GM13976 (cell line): Measurements from ENCODE around the gene RPL21.
"Not testable (repeated sequence)": the region's sequence is repeated elsewhere in the genome, so short reads cannot be mapped to it uniquely, and the experiment has no call there.

Experiments
- DNase-seq: peaks from one replicate; pipeline ENCODE4 v3.0.0; 2012; ENCODE audit warnings: low spot score
- in situ Hi-C: fragments of 300-500 bp; cut with MboI; formaldehyde crosslinking; loops from one replicate; pipeline ENCODE4 v1.12.0; 2022; ENCODE audit warnings: low sequenced_read_pairs, mixed read lengths, inconsistent platforms; ENCODE audit not compliant: unreplicated experiment
- TF ChIP-seq, protein P1 (sequence below): IDR thresholded peaks from 2 replicates; pipeline ENCODE4 v1.5.1; 2012; ENCODE audit warnings: borderline replicate concordance, mild to moderate bottlenecking; ENCODE audit not compliant: insufficient read depth; ENCODE audit errors: extremely low read depth, missing control alignments, control extremely low read depth

RPL21 gene

DNA sequence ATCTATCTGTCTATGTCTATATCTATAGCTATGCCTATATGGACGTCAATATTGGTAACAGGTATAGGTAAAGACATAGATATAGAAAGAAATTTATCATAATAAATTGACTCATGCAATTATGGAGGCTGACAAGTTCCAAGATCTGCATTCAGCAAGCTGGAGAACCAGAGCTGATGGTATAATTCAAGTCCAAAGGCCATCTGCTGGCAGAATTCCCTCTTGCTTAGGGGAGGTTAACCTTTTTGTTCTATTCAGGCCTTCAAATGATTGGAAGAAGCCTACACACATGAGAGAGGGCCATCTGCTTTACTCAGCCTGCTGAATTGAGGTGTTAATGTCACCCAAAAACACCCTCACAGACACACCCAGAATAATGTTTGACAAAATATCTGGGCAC, 30.1 kb downstream of the RPL21 start:
- no peak for DNase-seq
- TF ChIP-seq, protein P1, sequence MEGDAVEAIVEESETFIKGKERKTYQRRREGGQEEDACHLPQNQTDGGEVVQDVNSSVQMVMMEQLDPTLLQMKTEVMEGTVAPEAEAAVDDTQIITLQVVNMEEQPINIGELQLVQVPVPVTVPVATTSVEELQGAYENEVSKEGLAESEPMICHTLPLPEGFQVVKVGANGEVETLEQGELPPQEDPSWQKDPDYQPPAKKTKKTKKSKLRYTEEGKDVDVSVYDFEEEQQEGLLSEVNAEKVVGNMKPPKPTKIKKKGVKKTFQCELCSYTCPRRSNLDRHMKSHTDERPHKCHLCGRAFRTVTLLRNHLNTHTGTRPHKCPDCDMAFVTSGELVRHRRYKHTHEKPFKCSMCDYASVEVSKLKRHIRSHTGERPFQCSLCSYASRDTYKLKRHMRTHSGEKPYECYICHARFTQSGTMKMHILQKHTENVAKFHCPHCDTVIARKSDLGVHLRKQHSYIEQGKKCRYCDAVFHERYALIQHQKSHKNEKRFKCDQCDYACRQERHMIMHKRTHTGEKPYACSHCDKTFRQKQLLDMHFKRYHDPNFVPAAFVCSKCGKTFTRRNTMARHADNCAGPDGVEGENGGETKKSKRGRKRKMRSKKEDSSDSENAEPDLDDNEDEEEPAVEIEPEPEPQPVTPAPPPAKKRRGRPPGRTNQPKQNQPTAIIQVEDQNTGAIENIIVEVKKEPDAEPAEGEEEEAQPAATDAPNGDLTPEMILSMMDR, result no peak
- in situ Hi-C loops, result no loop called here

DNA sequence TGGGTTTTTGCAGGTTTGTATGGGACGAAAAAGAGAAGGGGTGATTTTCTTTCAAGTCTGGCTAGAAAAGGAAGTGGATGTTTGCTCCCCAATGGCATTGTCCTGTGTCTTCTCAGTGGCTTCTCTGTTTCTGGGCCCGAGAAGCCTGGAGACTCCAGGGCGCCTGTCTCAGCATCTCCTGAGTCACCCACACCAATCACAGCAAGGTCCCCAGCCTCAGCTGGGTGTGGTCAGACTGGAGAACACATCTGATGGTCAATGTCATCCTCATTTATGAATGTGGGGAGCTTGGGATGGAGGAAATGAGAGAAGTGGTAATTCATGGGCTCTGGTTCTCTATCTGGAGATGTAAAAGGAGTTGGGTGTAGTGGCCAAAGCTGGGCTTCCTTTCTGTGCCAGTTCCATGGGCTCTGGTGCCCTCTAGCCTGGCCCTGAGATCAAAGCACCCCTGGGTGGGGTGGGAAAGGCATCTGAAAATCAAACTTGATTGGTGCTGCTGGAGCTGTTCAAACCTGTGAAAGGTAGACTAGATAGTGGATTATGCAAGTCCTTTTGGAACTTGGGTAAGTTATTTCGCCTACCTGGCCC, 32.6 kb downstream of the RPL21 start:
- DNase-seq, result no peak
- in situ Hi-C loops, result no loop called here

DNA sequence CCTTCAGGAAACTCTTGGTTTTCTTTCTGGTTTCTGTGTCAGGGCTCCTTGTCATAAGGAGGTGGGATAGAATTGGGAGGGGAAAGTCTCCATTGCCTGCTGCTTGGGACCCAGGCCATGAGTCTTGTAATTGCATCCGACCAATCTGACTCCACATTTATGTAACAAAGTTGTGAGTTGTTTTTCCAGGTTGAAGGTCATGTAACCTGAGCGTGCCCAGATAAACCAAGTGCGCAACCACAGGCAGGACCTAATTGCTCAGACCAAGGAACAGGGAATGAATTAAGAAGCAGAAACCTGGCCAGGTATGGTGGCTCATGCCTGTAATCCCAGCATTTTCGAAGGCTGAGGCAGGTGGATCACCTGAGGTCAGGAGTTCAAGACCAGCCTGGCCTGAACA, 37.0 kb downstream of the RPL21 start:
- TF ChIP-seq, protein P1, result no peak
- in situ Hi-C loops, result no loop called here
- no peak for DNase-seq

More for the DNA sequence above, 32.6 kb downstream of the RPL21 start:
- TF ChIP-seq, protein P1, result peak; percentile 50

DNA sequence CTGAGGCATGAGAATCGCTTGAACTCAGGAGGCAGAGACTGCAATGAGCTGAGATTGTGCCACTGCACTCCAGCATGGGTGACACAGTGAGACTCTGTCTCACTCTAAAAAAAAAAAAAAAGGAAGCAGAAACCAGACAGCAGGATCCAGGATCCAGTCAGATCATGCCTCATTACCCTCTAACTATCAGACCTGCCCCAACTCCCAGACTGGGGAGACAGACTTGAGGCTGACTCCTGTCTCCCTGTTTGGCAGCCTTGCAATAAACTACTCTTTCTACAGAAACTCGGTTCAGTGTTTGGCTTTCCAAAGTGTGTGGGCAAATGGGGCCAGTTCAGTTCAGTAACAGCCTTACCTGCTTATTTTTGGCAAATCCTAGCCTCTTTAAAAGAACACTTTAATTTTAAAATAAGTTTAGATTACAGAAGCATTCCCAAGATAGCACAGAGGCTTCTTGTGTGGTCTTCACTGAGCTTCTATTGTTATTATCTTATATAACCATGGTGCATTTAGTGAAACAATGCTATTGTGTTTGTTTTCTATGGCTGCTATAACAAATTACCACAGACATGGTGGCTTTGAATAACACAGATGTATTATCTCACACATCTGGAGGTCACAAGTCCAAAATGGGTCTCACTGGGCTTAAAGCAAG, 37.8 kb downstream of the RPL21 start:
- TF ChIP-seq, protein P1, result no peak
- DNase-seq, result no peak
- in situ Hi-C loops, result no loop called here

DNA sequence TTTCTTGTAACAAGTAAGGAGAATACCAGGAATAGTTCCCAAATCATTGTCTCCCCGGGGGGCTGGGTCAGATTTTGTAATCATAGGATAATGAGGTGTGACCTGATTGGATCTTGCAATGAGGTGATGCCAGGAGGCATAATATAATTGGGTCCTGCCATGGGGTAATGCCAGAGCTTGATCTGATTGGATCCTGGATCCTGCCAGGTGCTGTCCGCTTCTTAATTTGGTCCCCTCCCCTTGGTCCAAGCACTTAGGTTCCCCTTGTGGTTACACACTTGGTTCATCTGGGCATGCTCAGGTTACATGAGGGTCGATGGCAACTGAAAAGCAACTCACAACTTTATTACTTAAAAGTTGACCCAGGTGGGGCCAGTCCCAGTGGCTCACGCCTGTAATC, 39.4 kb downstream of the RPL21 start:
- no peak for DNase-seq
- TF ChIP-seq, protein P1, result no peak
- in situ Hi-C loops, result no loop called here

DNA sequence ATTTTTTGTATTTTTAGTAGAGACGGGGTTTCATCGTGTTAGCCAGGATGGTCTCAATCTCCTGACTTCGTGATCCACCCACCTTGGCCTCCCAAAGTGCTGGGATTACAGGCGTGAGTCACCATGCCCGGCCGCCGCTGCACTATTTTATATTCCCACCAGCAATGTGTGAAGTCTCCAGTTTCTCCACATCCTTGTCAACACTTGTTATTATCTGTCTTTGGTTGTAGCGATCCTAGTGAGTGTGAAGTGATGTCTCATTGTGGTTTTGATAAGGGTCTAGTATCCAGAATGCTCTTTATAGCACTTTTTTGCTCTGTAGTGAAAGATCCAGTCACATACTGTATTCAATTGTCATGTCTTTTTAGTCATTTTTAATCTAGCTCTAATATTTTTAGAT, 40.6 kb downstream of the RPL21 start:
- in situ Hi-C loops, result not testable (repeated sequence)

DNA sequence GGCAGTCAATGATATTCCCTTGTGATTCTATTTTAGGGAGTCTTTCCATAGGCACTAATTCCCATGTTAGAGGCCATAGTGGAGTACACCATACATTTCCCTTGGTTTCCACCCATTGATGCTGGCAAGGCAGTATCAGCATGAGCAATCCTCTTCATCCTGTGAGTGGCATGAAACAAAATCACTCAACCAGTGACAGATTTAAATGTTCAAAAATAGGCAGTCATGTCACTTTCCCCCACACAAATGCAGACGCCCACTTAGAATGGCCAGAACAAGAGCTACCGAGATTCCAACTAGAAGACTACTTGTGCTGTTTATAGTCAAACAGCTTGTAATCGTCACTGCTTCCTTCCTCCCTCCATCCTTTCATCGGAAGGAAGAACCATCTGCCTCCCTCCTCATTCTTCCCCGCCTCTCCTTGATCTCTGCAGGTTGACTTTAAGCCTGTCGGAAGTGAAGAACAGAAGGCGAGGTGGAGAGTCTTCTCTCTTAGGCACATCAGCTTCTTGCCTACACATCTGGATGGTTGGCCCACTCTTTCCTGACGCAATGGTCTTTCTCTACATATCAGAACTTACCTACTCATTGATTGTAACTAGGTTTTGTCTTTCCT, 41.8 kb downstream of the RPL21 start:
- TF ChIP-seq, protein P1, result no peak
- in situ Hi-C loops, result no loop called here
- no peak for DNase-seq

More for the DNA sequence above, 40.6 kb downstream of the RPL21 start:
- DNase-seq, result not testable (repeated sequence)
